GM12873 (cell line): Measurements from ENCODE around the gene EDAR.

Experiments
- CTCF ChIP-seq: IDR thresholded peaks from 2 replicates; pipeline ENCODE4 v1.5.1; 2012; ENCODE audit warnings: low read depth, mild to moderate bottlenecking, moderate library complexity, low read length, control low read depth; ENCODE audit not compliant: insufficient read depth; ENCODE audit errors: missing control alignments

Gene EDAR

GRCh38 chr2:109000738-109001137 lies 11.7 kb upstream of the EDAR start:
- no peak for TF ChIP-seq CTCF

GRCh38 chr2:108998911-108999310 lies 9.9 kb upstream of the EDAR start:
- TF ChIP-seq CTCF, result no peak

- no peak for TF ChIP-seq CTCF
Observed at GRCh38 chr2:108994178-108994577, 5.2 kb upstream of the EDAR start.

- TF ChIP-seq CTCF, result no peak
Observed at GRCh38 chr2:108993095-108993937, 4.3 kb upstream of the EDAR start.

- no peak for TF ChIP-seq CTCF
Observed at GRCh38 chr2:108988076-108988795, 784 bp downstream of the EDAR start.

- no peak for TF ChIP-seq CTCF
Observed at GRCh38 chr2:108986916-108987510, 2.0 kb downstream of the EDAR start.

- TF ChIP-seq CTCF, result no peak
Observed at GRCh38 chr2:108983610-108984009, 5.4 kb downstream of the EDAR start.
